ENCODE results near the gene PPFIA2. TPM values are rescaled to one million over a fixed set of nuclear protein-coding genes. Genes with fewer than 3 reads are reported as not detected.

PPFIA2 gene
- total RNA-seq, 1 donor from 2014 or later, result 0.83 TPM

GRCh38 chr12:81572411-81572810 lies 186.7 kb downstream of the PPFIA2 start:
- intact Hi-C loops (cut with DNase I), result no loop called here
- Histone ChIP-seq H3K9me3 (no peaks in the 10 kb centered on the region), H3K4me1 (no peaks in the 10 kb centered on the region), H3K27ac (no peak overlapping the region), H3K27me3 (ENCODE audit: low read depth) (no peaks in the 10 kb centered on the region), H3K36me3 (no peaks in the 10 kb centered on the region), H3K4me3 (no peak overlapping the region)
- TF ChIP-seq, protein P1, sequence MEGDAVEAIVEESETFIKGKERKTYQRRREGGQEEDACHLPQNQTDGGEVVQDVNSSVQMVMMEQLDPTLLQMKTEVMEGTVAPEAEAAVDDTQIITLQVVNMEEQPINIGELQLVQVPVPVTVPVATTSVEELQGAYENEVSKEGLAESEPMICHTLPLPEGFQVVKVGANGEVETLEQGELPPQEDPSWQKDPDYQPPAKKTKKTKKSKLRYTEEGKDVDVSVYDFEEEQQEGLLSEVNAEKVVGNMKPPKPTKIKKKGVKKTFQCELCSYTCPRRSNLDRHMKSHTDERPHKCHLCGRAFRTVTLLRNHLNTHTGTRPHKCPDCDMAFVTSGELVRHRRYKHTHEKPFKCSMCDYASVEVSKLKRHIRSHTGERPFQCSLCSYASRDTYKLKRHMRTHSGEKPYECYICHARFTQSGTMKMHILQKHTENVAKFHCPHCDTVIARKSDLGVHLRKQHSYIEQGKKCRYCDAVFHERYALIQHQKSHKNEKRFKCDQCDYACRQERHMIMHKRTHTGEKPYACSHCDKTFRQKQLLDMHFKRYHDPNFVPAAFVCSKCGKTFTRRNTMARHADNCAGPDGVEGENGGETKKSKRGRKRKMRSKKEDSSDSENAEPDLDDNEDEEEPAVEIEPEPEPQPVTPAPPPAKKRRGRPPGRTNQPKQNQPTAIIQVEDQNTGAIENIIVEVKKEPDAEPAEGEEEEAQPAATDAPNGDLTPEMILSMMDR (IDR thresholded peaks at IDR 0.05), result no peak
- ATAC-seq, result no peak
- no peak for DNase-seq

DNA sequence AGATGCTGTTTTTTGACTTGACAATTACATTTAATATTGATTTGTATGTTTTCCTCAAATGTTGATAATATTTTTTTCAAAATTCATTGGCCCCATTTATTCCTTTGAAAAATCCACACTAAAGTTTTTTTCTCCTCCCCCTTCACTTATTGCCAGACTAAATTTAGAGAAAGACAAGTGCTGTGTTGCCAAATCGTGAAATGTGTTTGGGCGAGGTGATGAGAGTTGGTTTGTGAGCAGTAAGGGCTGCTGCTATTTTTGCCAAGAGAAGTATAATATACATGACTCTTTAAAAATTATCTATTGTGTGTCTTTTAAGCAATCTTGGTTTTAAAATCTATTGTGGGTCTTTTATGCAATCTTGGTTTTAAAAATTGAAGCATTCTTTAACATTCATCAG lies 188.9 kb downstream of the PPFIA2 start:
- Histone ChIP-seq H3K36me3 (no peaks in the 10 kb centered on the region), H3K4me1 (no peaks in the 10 kb centered on the region), H3K27ac (no peak overlapping the region), H3K27me3 (ENCODE audit: low read depth) (no peaks in the 10 kb centered on the region), H3K4me3 (no peak overlapping the region), H3K9me3 (no peaks in the 10 kb centered on the region)
- intact Hi-C loops (cut with DNase I), result no loop called here
- ATAC-seq, result no peak
- DNase-seq, result no peak
- TF ChIP-seq, protein P1 (IDR thresholded peaks at IDR 0.05), result no peak

GRCh38 chr12:81564237-81564636 lies 194.9 kb downstream of the PPFIA2 start:
- no peaks in the 10 kb centered on the region for H3K36me3 ChIP-seq
- ATAC-seq, result no peak
- TF ChIP-seq, protein P1 (IDR thresholded peaks at IDR 0.05), result no peak

GRCh38 chr12:81558031-81558430 lies 201.1 kb downstream of the PPFIA2 start:
- ATAC-seq (no peak), DNase-seq (no peak)
- TF ChIP-seq, protein P1 (IDR thresholded peaks at IDR 0.05), result no peak
- Histone ChIP-seq H3K36me3 (no peaks in the 10 kb centered on the region), H3K4me3 (no peak overlapping the region), H3K4me1 (no peaks in the 10 kb centered on the region), H3K27ac (no peak overlapping the region), H3K9me3 (no peaks in the 10 kb centered on the region), H3K27me3 (ENCODE audit: low read depth) (no peaks in the 10 kb centered on the region)
- intact Hi-C loops (cut with DNase I), result no loop called here

More at GRCh38 chr12:81564237-81564636, 194.9 kb downstream of the PPFIA2 start:
- intact Hi-C loops (cut with DNase I), result no loop called here
- Histone ChIP-seq H3K9me3 (no peaks in the 10 kb centered on the region), H3K4me3 (no peak overlapping the region), H3K4me1 (no peaks in the 10 kb centered on the region), H3K27me3 (ENCODE audit: low read depth) (no peaks in the 10 kb centered on the region), H3K27ac (no peak overlapping the region)
- no peak for DNase-seq

GRCh38 chr12:81546811-81547210 lies 212.3 kb downstream of the PPFIA2 start:
- intact Hi-C loops (cut with DNase I), result no loop called here
- TF ChIP-seq, protein P1 (IDR thresholded peaks at IDR 0.05), result no peak
- no peak overlapping the region for H3K27ac ChIP-seq
- H3K27me3 ChIP-seq (ENCODE audit: low read depth), result no peaks in the 10 kb centered on the region
- no peaks in the 10 kb centered on the region for H3K4me1 ChIP-seq
- ATAC-seq, result no peak
- H3K36me3 ChIP-seq, result no peaks in the 10 kb centered on the region
- DNase-seq, result no peak
- no peak overlapping the region for H3K4me3 ChIP-seq
- H3K9me3 ChIP-seq, result no peaks in the 10 kb centered on the region
